Neutrophil (primary cell): Measurements from ENCODE around the gene CTDNEP1.

Experiments used
- H3K27ac ChIP-seq: fragments of 200-600 bp; sonication (generic); 2 replicates; pipeline ENCODE4 v1.5.1; 2016; ENCODE audit warnings: mild to moderate bottlenecking, moderate library complexity
- H3K27me3 ChIP-seq: fragments of 200-600 bp; sonication (generic); 2 replicates; pipeline ENCODE4 v1.6.0; 2016; ENCODE audit warnings: mild to moderate bottlenecking
- H3K36me3 ChIP-seq: fragments of 200-600 bp; sonication (generic); 2 replicates; pipeline ENCODE4 v1.5.1; 2017
- H3K4me1 ChIP-seq, 2 experiments: fragments of 200-600 bp in 1 of 2; sonication (generic) in 1 of 2; 1 replicate in 1 of 2; 2 replicates in 1 of 2; pipeline versions ENCODE4 v1.5.1 to v1.6.1; 2013 to 2016; ENCODE audit warnings: low read depth in 1 of 2, low read length in 1 of 2, mild to moderate bottlenecking in 1 of 2, moderate library complexity in 1 of 2; ENCODE audit not compliant: control insufficient read depth in 1 of 2, insufficient read depth in 1 of 2
- H3K4me3 ChIP-seq, 2 experiments: fragments of 200-600 bp in 1 of 2; sonication (generic) in 1 of 2; 1 replicate in 1 of 2; 2 replicates in 1 of 2; pipeline ENCODE4 v1.5.1; 2013 to 2016; ENCODE audit warnings: low read depth in 1 of 2, low read length in 1 of 2, mild to moderate bottlenecking in 1 of 2, moderate library complexity in 1 of 2
- H3K9me3 ChIP-seq: fragments of 200-600 bp; sonication (generic); 2 replicates; pipeline ENCODE4 v1.5.1; 2016
- CTCF ChIP-seq: fragments of 200-600 bp; sonication (generic); IDR thresholded peaks from 2 replicates; pipeline ENCODE4 v1.5.1; 2016; ENCODE audit warnings: antibody characterized with exemption

Gene CTDNEP1

GRCh38 chr17:7223375-7223774 lies 28.2 kb downstream of the CTDNEP1 start:
- no peak for TF ChIP-seq CTCF
- Histone ChIP-seq H3K4me1 (peaks cover 20 to 22% of the 10 kb centered on the region in 2 experiments), H3K36me3 (peaks cover 59% of the 10 kb centered on the region), H3K27ac (no peak overlapping the region), H3K4me3 (no peak overlapping the region), H3K27me3 (no peaks in the 10 kb centered on the region), H3K9me3 (no peaks in the 10 kb centered on the region)

- Histone ChIP-seq H3K9me3 (no peaks in the 10 kb centered on the region), H3K36me3 (peaks cover 59% of the 10 kb centered on the region), H3K27me3 (no peaks in the 10 kb centered on the region), H3K27ac (no peak overlapping the region), H3K4me3 (no peak overlapping the region), H3K4me1 (peaks cover 25 to 26% of the 10 kb centered on the region in 2 experiments)
- TF ChIP-seq CTCF = no peak
Measured at GRCh38 chr17:7222972-7223292, 28.6 kb downstream of the CTDNEP1 start.

- Histone ChIP-seq H3K27ac (no peak overlapping the region), H3K9me3 (no peaks in the 10 kb centered on the region), H3K27me3 (no peaks in the 10 kb centered on the region), H3K4me3 (no peak overlapping the region), H3K4me1 (peaks cover 30 to 32% of the 10 kb centered on the region in 2 experiments), H3K36me3 (peaks cover 54% of the 10 kb centered on the region)
- TF ChIP-seq CTCF = no peak
Measured at GRCh38 chr17:7222093-7222971, 29.2 kb downstream of the CTDNEP1 start.

- Histone ChIP-seq H3K36me3 (peaks cover 45% of the 10 kb centered on the region), H3K4me1 (peaks cover 30 to 38% of the 10 kb centered on the region in 2 experiments), H3K27ac (peak overlapping the region; percentile 75), H3K4me3 (no peak overlapping the region), H3K9me3 (no peaks in the 10 kb centered on the region), H3K27me3 (peaks cover 6% of the 10 kb centered on the region)
- no peak for TF ChIP-seq CTCF
Measured at GRCh38 chr17:7221278-7222092, 30.0 kb downstream of the CTDNEP1 start.

- Histone ChIP-seq H3K36me3 (peaks cover 38% of the 10 kb centered on the region), H3K27me3 (peaks cover 12% of the 10 kb centered on the region), H3K9me3 (no peaks in the 10 kb centered on the region), H3K27ac (peak overlapping the region; percentile 75), H3K4me1 (peaks cover 30 to 38% of the 10 kb centered on the region in 2 experiments), H3K4me3 (peak overlapping the region; percentile 89 to 90)
- peak; percentile 55 for TF ChIP-seq CTCF
Measured at GRCh38 chr17:7220593-7221277, 30.8 kb downstream of the CTDNEP1 start.
